ENCODE data around the gene IGF1R. TPM values are rescaled to one million over a fixed set of nuclear protein-coding genes. Genes with fewer than 3 reads are reported as not detected.
A peak's percentile ranks its signal among the peaks of the same experiment; 100 is the strongest.

Gene IGF1R
- total and polyA plus RNA-seq, 2 of the 13 experiments (the other 11 are each of a cell fraction or from before 2014, with no cell fraction given) = 15.9 to 18.4 TPM

DNA sequence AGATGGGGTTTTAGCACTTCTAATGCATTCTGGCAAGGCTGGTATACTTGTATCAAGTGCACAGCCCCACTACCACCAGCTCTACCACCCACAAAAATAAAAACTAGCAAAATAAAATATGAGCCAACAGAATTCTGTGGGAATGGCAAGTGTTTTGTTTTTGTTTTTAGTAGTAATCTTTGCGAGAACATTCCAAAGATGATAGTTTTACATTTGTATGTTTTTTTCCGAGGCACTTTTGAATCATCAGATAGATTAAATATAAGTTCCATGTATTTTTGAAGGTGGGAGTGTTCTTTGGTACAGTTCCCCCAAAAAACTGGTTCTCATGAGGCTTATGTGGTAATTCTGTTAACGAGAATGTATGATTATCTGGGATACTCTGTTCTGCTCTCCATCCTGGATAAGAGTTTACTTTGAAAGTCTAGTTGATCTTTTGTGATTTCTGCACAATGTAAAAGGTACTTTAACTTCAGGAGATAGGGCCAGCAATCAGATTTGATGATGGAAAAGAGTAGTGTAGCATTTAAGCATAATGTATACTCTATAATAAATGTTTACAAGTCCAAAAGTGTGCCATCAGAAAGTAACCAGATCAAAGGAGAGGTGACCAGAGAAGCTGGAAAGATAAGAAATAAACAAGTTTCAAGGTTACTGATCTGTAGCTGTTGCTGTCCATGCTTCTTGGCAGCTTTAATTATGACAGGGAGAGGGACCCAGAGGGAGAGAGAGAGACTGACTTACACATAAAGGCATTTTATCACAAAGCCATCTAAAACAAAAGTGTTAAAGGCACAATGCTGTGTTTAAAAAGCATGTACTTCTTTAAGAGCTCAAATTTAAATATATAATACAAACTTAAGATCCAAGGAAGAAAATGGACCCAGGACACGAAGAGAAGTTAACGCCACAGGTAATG, 228.4 kb downstream of the IGF1R start (continued):
- TF ChIP-seq ISL2 (CRISPR knock-in tag; IDR thresholded peaks at IDR 0.05) (0 out of 2 replicates have a peak, but pooled peaks have one; percentile 30), PAXIP1 (CRISPR knock-in tag; conservative IDR thresholded peaks at IDR 0.05) (0 out of 2 replicates have a peak, but pooled peaks have one; percentile 24), ZNF780A (CRISPR knock-in tag; IDR thresholded peaks at IDR 0.05) (no peak), ZNF607 (CRISPR knock-in tag; IDR thresholded peaks at IDR 0.05; ENCODE audit: borderline replicate concordance) (no peak), ZNF17 (CRISPR knock-in tag; IDR thresholded peaks at IDR 0.05) (no peak), ZNF205 (CRISPR knock-in tag; IDR thresholded peaks at IDR 0.05) (no peak), MED1 (CRISPR knock-in tag; IDR thresholded peaks at IDR 0.05) (no peak), FOXP1 (IDR thresholded peaks at IDR 0.05) (no peak), FOXP1 (CRISPR knock-in tag; IDR thresholded peaks at IDR 0.05) (peak; percentile 71; the same call in 1 of the 2 replicates), KDM1A (CRISPR knock-in tag; IDR thresholded peaks at IDR 0.05) (no peak), KAT2B (IDR thresholded peaks at IDR 0.05; ENCODE audit: borderline replicate concordance, low read depth, low read length) (no peak), ZNF800 (CRISPR knock-in tag; IDR thresholded peaks at IDR 0.05) (no peak), NFIB (CRISPR knock-in tag; IDR thresholded peaks at IDR 0.05; ENCODE audit: borderline replicate concordance) (no peak), CREM (IDR thresholded peaks at IDR 0.05) (peak; percentile 18; the same call in 1 of the 2 replicates), CREM (CRISPR knock-in tag; IDR thresholded peaks at IDR 0.05) (no peak), FOXP4 (CRISPR knock-in tag; IDR thresholded peaks at IDR 0.05) (peak; percentile 46; the same call in 1 of the 2 replicates), CCAR2 (optimal IDR thresholded peaks at IDR 0.05; ENCODE audit: low read depth, low read length) (no peak), SIX1 (CRISPR knock-in tag; IDR thresholded peaks at IDR 0.05; ENCODE audit: borderline replicate concordance) (peak; percentile 66; the same call in 1 of the 2 replicates), MED8 (CRISPR knock-in tag; IDR thresholded peaks at IDR 0.05; ENCODE audit: insufficient replicate concordance) (no peak)
- TF ChIP-seq, protein P1, sequence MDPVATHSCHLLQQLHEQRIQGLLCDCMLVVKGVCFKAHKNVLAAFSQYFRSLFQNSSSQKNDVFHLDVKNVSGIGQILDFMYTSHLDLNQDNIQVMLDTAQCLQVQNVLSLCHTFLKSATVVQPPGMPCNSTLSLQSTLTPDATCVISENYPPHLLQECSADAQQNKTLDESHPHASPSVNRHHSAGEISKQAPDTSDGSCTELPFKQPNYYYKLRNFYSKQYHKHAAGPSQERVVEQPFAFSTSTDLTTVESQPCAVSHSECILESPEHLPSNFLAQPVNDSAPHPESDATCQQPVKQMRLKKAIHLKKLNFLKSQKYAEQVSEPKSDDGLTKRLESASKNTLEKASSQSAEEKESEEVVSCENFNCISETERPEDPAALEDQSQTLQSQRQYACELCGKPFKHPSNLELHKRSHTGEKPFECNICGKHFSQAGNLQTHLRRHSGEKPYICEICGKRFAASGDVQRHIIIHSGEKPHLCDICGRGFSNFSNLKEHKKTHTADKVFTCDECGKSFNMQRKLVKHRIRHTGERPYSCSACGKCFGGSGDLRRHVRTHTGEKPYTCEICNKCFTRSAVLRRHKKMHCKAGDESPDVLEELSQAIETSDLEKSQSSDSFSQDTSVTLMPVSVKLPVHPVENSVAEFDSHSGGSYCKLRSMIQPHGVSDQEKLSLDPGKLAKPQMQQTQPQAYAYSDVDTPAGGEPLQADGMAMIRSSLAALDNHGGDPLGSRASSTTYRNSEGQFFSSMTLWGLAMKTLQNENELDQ (CRISPR knock-in tag; IDR thresholded peaks at IDR 0.05; ENCODE audit: borderline replicate concordance) = no peak
